ENCODE data around the gene SF3B1.

DNA sequence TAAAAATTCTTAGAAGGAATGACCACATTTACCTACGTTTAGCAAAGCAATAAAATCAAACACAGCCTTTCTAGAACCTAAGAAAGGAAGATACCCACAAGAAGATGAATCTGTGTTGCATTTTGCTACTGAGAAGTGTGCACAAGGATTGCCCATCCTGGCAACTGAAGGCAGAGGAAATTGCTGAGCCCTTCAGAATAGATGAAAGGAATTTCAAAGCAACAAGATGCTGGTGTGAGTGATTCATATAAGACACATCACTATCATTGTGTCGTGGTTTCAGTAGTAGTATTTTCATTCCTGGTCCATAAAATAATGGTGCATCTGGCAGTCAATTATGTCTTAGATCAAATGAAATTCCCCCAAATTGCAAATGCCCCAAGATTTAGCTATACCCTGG, 75.9 kb downstream of the SF3B1 start:
- TF ChIP-seq, protein P1, sequence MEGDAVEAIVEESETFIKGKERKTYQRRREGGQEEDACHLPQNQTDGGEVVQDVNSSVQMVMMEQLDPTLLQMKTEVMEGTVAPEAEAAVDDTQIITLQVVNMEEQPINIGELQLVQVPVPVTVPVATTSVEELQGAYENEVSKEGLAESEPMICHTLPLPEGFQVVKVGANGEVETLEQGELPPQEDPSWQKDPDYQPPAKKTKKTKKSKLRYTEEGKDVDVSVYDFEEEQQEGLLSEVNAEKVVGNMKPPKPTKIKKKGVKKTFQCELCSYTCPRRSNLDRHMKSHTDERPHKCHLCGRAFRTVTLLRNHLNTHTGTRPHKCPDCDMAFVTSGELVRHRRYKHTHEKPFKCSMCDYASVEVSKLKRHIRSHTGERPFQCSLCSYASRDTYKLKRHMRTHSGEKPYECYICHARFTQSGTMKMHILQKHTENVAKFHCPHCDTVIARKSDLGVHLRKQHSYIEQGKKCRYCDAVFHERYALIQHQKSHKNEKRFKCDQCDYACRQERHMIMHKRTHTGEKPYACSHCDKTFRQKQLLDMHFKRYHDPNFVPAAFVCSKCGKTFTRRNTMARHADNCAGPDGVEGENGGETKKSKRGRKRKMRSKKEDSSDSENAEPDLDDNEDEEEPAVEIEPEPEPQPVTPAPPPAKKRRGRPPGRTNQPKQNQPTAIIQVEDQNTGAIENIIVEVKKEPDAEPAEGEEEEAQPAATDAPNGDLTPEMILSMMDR (IDR thresholded peaks at IDR 0.05), result no peak
- no peak for TF ChIP-seq EZH2 (IDR thresholded peaks at IDR 0.05; ENCODE audit: borderline replicate concordance, insufficient read depth, low read depth, low read length, poor library complexity, severe bottlenecking)
